ENCODE results near the gene EBI3. TPM values are rescaled to one million over a fixed set of nuclear protein-coding genes. Genes with fewer than 3 reads are reported as not detected.

EBI3 gene
- total and polyA plus RNA-seq, 4 donors, result 1.8 to 7.8 (median 2.5) TPM

GRCh38 chr19:4187313-4188122 lies 41.8 kb upstream of the EBI3 start:
- TF ChIP-seq TAF1 (conservative IDR thresholded peaks at IDR 0.05), result no peak
- TF ChIP-seq ATF3 (IDR thresholded peaks at IDR 0.05), result no peak
- no peak for TF ChIP-seq RXRA (IDR thresholded peaks at IDR 0.05)
- no peak for TF ChIP-seq GABPA (IDR thresholded peaks at IDR 0.05 in 1 of 2, conservative IDR thresholded peaks at IDR 0.05 in 1 of 2)
- TF ChIP-seq FOXA2 (IDR thresholded peaks at IDR 0.05), result no peak
- no peak for TF ChIP-seq YY1 (IDR thresholded peaks at IDR 0.05)
- TF ChIP-seq HNF4G (IDR thresholded peaks at IDR 0.05), result no peak
- no peak for TF ChIP-seq EGR1 (IDR thresholded peaks at IDR 0.05; ENCODE audit: low read depth in 2 of 2)
- TF ChIP-seq RAD21 (IDR thresholded peaks at IDR 0.05), result no peak
- TF ChIP-seq JUND (IDR thresholded peaks at IDR 0.05), result no peak
- TF ChIP-seq ZBTB33 (IDR thresholded peaks at IDR 0.05), result no peak
- TF ChIP-seq NR2F2 (IDR thresholded peaks at IDR 0.05), result no peak
- TF ChIP-seq FOXA1 (IDR thresholded peaks at IDR 0.05), result no peak
- TF ChIP-seq REST (IDR thresholded peaks at IDR 0.05), result no peak
- TF ChIP-seq MAX (IDR thresholded peaks at IDR 0.05), result no peak
- no peak for DNase-seq (ENCODE audit: low spot score)
- no peaks in the 10 kb centered on the region for H3K27me3 ChIP-seq (ENCODE audit: control insufficient read depth in 4 of 4, insufficient read depth in 4 of 4, low read length in 3 of 4)
- H3K4me1 ChIP-seq (ENCODE audit: control insufficient read depth in 4 of 4, insufficient read depth in 4 of 4, low read length in 3 of 4), result peaks cover 3 to 11% (median 6%) of the 10 kb centered on the region in 4 donors
- H3K36me3 ChIP-seq (ENCODE audit: control insufficient read depth in 4 of 4, insufficient read depth in 3 of 4, low read depth in 1 of 4, low read length in 3 of 4), result no peaks in the 10 kb centered on the region
- no peaks in the 10 kb centered on the region for H3K9me3 ChIP-seq (ENCODE audit: control insufficient read depth in 4 of 4, low read length in 3 of 4)
- 95% methylated on average over 10 of the region's 10 CpGs for WGBS
- H3K9ac ChIP-seq (ENCODE audit: low read depth in 1 of 2, low read length in 2 of 2), result no peak overlapping the region
- no peak overlapping the region for H3K27ac ChIP-seq (ENCODE audit: low read depth in 1 of 2, low read length in 2 of 2)
- no peak overlapping the region for H3K4me3 ChIP-seq (ENCODE audit: low read depth in 1 of 3, low read length in 3 of 3)

GRCh38 chr19:4189641-4190040 lies 39.7 kb upstream of the EBI3 start:
- Histone ChIP-seq H3K36me3 (ENCODE audit: control insufficient read depth in 4 of 4, insufficient read depth in 3 of 4, low read depth in 1 of 4, low read length in 3 of 4) (no peaks in the 10 kb centered on the region), H3K27me3 (ENCODE audit: control insufficient read depth in 4 of 4, insufficient read depth in 4 of 4, low read length in 3 of 4) (no peaks in the 10 kb centered on the region), H3K27ac (ENCODE audit: low read depth in 1 of 2, low read length in 2 of 2) (no peak overlapping the region), H3K9me3 (ENCODE audit: control insufficient read depth in 4 of 4, low read length in 3 of 4) (no peaks in the 10 kb centered on the region), H3K9ac (ENCODE audit: low read depth in 1 of 2, low read length in 2 of 2) (no peak overlapping the region), H3K4me1 (ENCODE audit: control insufficient read depth in 4 of 4, insufficient read depth in 4 of 4, low read length in 3 of 4) (peaks cover 0 to 7% (median 0%) of the 10 kb centered on the region in 4 donors), H3K4me3 (ENCODE audit: low read depth in 1 of 3, low read length in 3 of 3) (no peak overlapping the region)
- WGBS, result 84% methylated on average over 5 of the region's 5 CpGs
- DNase-seq (ENCODE audit: low spot score), result no peak
- TF ChIP-seq CTCF (IDR thresholded peaks at IDR 0.05; ENCODE audit: low read depth, low read length, missing input control) (no peak), REST (IDR thresholded peaks at IDR 0.05) (no peak), FOXA2 (IDR thresholded peaks at IDR 0.05) (no peak), ATF3 (IDR thresholded peaks at IDR 0.05) (no peak), GABPA (IDR thresholded peaks at IDR 0.05 in 1 of 2, conservative IDR thresholded peaks at IDR 0.05 in 1 of 2) (no peak), MAX (IDR thresholded peaks at IDR 0.05) (no peak), HNF4A (conservative IDR thresholded peaks at IDR 0.05) (no peak), RXRA (IDR thresholded peaks at IDR 0.05) (no peak), JUND (IDR thresholded peaks at IDR 0.05) (no peak)

All from liver (tissue), 9 donors.